Measurements from ENCODE around the gene INHA.

The INHA gene

GRCh38 chr2:219539926-219540678 lies 32.0 kb upstream of the INHA start:
- in situ Hi-C loops (cut with MboI; ENCODE audit: low sequenced_read_pairs): loop anchor here (10.0 kb wide), 1 partner anchor 105 kb away; no protein-coding TSS in a partner anchor

GRCh38 chr2:219540784-219541504 lies 31.2 kb upstream of the INHA start:
- in situ Hi-C loops (cut with MboI; ENCODE audit: low sequenced_read_pairs): loop anchor here (10.0 kb wide), 1 partner anchor 104 kb away; no protein-coding TSS in a partner anchor

- in situ Hi-C loops (cut with MboI; ENCODE audit: low sequenced_read_pairs): loop anchor here (10.0 kb wide), 1 partner anchor 103 kb away; no protein-coding TSS in a partner anchor
Observed at GRCh38 chr2:219541611-219542180, 30.4 kb upstream of the INHA start.

- in situ Hi-C loops (cut with MboI; ENCODE audit: low sequenced_read_pairs): loop anchor here (10.0 kb wide), 1 partner anchor 102 kb away; no protein-coding TSS in a partner anchor
Observed at GRCh38 chr2:219542931-219543595, 29.0 kb upstream of the INHA start.

- in situ Hi-C loops (cut with MboI; ENCODE audit: low sequenced_read_pairs): loop anchor here (10.0 kb wide), 1 partner anchor 101 kb away; no protein-coding TSS in a partner anchor
Observed at GRCh38 chr2:219543596-219544358, 28.3 kb upstream of the INHA start, which contains the start of the genes CHPF and TMEM198. CHPF (minus strand) TSS chr2:219543809; CDS start chr2:219543538, 271 bp downstream. TMEM198 (plus strand) TSS chr2:219544028; CDS start chr2:219544728, 700 bp downstream.

GRCh38 chr2:219544567-219544966 lies 27.5 kb upstream of the INHA start:
- in situ Hi-C loops (cut with MboI; ENCODE audit: low sequenced_read_pairs): loop anchor here (10.0 kb wide), 1 partner anchor 100 kb away; no protein-coding TSS in a partner anchor

GRCh38 chr2:219545295-219545942 lies 26.7 kb upstream of the INHA start:
- in situ Hi-C loops (cut with MboI; ENCODE audit: low sequenced_read_pairs): loop anchor here (10.0 kb wide), 1 partner anchor 99 kb away; no protein-coding TSS in a partner anchor

- in situ Hi-C loops (cut with MboI; ENCODE audit: low sequenced_read_pairs): loop anchor here (10.0 kb wide), 1 partner anchor 99 kb away; no protein-coding TSS in a partner anchor
Observed at GRCh38 chr2:219545943-219546352, 26.2 kb upstream of the INHA start.

- in situ Hi-C loops (cut with MboI; ENCODE audit: low sequenced_read_pairs): loop anchor here (10.0 kb wide), 1 partner anchor 97 kb away; no protein-coding TSS in a partner anchor
Observed at GRCh38 chr2:219547621-219548020, 24.5 kb upstream of the INHA start.

GRCh38 chr2:219548990-219549389 lies 23.1 kb upstream of the INHA start:
- in situ Hi-C loops (cut with MboI; ENCODE audit: low sequenced_read_pairs): loop anchor here (10.0 kb wide), 1 partner anchor 96 kb away; no protein-coding TSS in a partner anchor

- in situ Hi-C loops (cut with MboI; ENCODE audit: low sequenced_read_pairs): loop anchor here (10.0 kb wide), 1 partner anchor 95 kb away; no protein-coding TSS in a partner anchor
Observed at GRCh38 chr2:219549619-219550018, 22.5 kb upstream of the INHA start.

GRCh38 chr2:219551441-219552381 lies 20.4 kb upstream of the INHA start:
- in situ Hi-C loops (cut with MboI; ENCODE audit: low sequenced_read_pairs): no loop called here

- in situ Hi-C loops (cut with MboI; ENCODE audit: low sequenced_read_pairs): no loop called here
Observed at GRCh38 chr2:219552382-219553167, 19.5 kb upstream of the INHA start.

GRCh38 chr2:219553168-219553417 lies 19.0 kb upstream of the INHA start:
- in situ Hi-C loops (cut with MboI; ENCODE audit: low sequenced_read_pairs): no loop called here

GRCh38 chr2:219553463-219553963 lies 18.6 kb upstream of the INHA start:
- in situ Hi-C loops (cut with MboI; ENCODE audit: low sequenced_read_pairs): no loop called here

- in situ Hi-C loops (cut with MboI; ENCODE audit: low sequenced_read_pairs): no loop called here
Observed at GRCh38 chr2:219554350-219554749, 17.8 kb upstream of the INHA start.

- in situ Hi-C loops (cut with MboI; ENCODE audit: low sequenced_read_pairs): no loop called here
Observed at GRCh38 chr2:219555956-219556355, 16.2 kb upstream of the INHA start.

Data from HL-60/S4 treated with phorbol 12-myristate 13-acetate at 8.2 ng/mL for 4 days and 3 days (cell line).